NK-92 (cell line): ENCODE results near the gene PACS1.
"Not testable (repeated sequence)": the region's sequence is repeated elsewhere in the genome, so short reads cannot be mapped to it uniquely, and the experiment has no call there.

ENCODE experiments used
- DNase-seq: peaks from one replicate; lab custom pipeline; 2025; ENCODE audit not compliant: unreplicated experiment; lab: John Stamatoyannopoulos, UW

Gene PACS1

GRCh38 chr11:66268952-66269905, 199.2 kb downstream of the PACS1 start:
- no peak for DNase-seq

- no peak for DNase-seq
These were observed 201.7 kb downstream of the PACS1 start for GRCh38 chr11:66271816-66272215.

- no peak for DNase-seq
These were observed 202.5 kb downstream of the PACS1 start for GRCh38 chr11:66272596-66272995.

- DNase-seq, result no peak
These were observed 204.1 kb downstream of the PACS1 start for GRCh38 chr11:66274219-66274618.

- DNase-seq, result no peak
These were observed 205.3 kb downstream of the PACS1 start for GRCh38 chr11:66275396-66275795.

- no peak for DNase-seq
These were observed 206.0 kb downstream of the PACS1 start for GRCh38 chr11:66275984-66276612.

- DNase-seq, result not testable (repeated sequence)
These were observed 206.5 kb downstream of the PACS1 start for GRCh38 chr11:66276619-66277018.

GRCh38 chr11:66277064-66277463, 207.0 kb downstream of the PACS1 start:
- DNase-seq, result not testable (repeated sequence)

GRCh38 chr11:66277471-66278362, 207.6 kb downstream of the PACS1 start, which contains the start of gene CNIH2:
TSS of gene CNIH2 (plus strand) at chr11:66278175. CDS start at chr11:66278457, 282 bp downstream.
- no peak for DNase-seq

- DNase-seq, result no peak
These were observed 208.5 kb downstream of the PACS1 start for GRCh38 chr11:66278363-66279091.

- DNase-seq, result no peak
These were observed 209.1 kb downstream of the PACS1 start for GRCh38 chr11:66279092-66279734.

- DNase-seq, result no peak
These were observed 210.4 kb downstream of the PACS1 start for GRCh38 chr11:66280428-66280827.

GRCh38 chr11:66281001-66281400, 210.9 kb downstream of the PACS1 start:
- no peak for DNase-seq

GRCh38 chr11:66281776-66282467, 211.8 kb downstream of the PACS1 start:
- no peak for DNase-seq

- peak; percentile 94 for DNase-seq
These were observed 212.7 kb downstream of the PACS1 start for GRCh38 chr11:66282468-66283455.

GRCh38 chr11:66283461-66284105, 213.5 kb downstream of the PACS1 start:
- DNase-seq, result no peak

GRCh38 chr11:66284526-66285078, 214.5 kb downstream of the PACS1 start:
- no peak for DNase-seq
